Stimulated activated CD4-positive, alpha-beta T cell treated with anti-CD3 and anti-CD28 coated beads, Interleukin-12 subunit alpha, Interleukin-12 subunit beta, amount 100 ng/mL, for 48 hours (primary cell): ENCODE data around the gene FLT4.

Experiments used
- DNase-seq, 3 donors: peaks; one replicate each; pipeline ENCODE4 v3.0.0-alpha.2; 2020; ENCODE audit warnings: low read depth in 2 of 3, low spot score in 1 of 3

The FLT4 gene

GRCh38 chr5:180643191-180643851 lies 6.1 kb downstream of the FLT4 start:
- DNase-seq, result no peak

DNA sequence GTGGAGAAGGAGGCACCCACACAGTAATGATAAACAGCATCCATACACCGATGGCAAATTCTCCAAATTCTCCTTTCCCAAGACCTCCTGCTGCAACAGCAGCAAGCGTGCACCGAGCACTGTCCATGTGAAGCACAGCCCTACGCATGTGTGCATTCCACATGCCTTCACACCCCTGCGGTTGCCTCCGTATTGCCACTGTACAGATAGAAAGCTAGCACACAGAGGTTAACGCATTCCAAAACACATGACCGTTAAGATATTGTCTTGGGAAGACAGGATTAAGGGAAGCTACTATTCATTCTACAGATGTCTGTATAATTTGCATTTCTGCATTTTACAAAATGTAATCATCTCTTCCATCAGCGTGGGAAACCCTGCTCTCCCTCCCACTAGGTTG lies 6.6 kb downstream of the FLT4 start:
- no peak for DNase-seq

GRCh38 chr5:180642181-180642775 lies 7.1 kb downstream of the FLT4 start:
- no peak for DNase-seq

- DNase-seq, result no peak
Measured at GRCh38 chr5:180641566-180641900, 7.9 kb downstream of the FLT4 start.

GRCh38 chr5:180640861-180641565 lies 8.4 kb downstream of the FLT4 start:
- no peak for DNase-seq

DNA sequence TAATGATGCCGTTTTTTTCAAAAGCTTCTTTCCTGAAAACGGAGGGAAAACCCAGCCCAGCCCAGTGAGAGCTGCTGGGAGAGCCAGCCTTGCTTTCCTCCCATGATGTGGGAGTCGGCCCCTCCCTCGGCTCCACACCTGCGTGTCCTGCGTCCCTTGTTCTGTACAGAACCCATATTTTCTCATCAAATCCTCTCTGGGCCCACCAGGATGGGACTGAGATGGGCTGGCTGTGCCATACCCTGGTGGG lies 8.9 kb downstream of the FLT4 start:
- no peak for DNase-seq

DNA sequence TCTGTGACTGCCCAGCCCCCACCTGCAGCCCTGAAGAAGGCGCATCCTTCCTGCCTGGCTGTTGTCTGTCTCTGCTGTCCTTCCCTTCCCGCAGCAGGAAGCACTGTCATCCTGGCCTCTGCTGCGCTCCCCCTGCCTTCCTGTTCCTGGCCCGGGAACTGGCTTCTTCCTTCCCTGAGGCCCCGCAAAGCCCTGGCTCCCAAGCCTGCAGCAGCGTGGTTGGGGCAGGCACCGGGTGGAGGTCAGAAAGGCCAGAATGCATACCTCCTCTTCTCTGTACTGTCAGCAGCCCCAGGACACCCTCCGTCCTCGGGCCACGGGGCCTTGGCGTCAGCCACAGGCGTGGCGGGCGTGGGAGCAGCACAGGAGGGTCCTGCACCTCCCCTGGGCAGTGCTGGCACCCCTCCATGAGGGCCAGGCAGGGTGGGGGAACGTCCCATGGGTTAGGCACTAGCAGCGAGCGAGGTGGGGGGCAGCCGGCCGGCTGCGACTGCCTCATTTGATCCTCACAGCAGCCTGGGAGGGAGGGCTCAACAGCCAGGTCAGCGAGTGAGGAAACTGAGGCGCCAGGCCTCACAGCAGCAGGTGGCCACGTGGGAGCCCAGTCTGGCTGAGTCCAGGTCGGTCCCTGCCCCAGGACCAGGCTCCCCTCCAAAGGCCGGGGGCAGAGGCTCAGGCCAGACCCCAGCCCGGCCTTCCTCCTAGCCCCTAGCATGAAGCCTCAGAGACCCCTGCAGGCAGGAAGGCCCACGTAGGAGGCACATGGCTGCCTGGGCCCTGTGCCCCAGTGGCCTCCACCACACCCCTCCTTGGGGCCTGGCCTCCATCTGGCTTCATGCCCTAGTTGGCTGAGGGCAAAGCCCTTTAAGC lies 9.4 kb downstream of the FLT4 start:
- DNase-seq, result no peak

DNA sequence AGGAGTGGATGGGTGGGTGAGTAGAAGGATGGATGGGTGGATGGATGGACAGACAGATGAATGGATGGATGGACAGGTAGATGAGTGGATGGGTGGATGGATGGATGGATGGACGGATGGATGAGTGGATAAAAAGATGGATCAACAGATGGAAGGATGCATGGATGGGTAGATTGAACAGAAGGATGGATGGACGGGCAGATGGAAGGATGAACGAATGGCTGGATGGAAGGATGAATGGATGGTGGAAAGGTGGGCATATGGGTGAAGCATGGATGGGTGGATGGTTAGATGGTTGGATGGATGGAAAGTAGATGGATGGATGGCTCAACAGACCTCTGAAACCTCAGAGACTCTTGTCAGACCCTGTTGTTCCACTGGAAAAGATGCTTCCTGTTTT lies 10.1 kb downstream of the FLT4 start:
- no peak for DNase-seq

DNA sequence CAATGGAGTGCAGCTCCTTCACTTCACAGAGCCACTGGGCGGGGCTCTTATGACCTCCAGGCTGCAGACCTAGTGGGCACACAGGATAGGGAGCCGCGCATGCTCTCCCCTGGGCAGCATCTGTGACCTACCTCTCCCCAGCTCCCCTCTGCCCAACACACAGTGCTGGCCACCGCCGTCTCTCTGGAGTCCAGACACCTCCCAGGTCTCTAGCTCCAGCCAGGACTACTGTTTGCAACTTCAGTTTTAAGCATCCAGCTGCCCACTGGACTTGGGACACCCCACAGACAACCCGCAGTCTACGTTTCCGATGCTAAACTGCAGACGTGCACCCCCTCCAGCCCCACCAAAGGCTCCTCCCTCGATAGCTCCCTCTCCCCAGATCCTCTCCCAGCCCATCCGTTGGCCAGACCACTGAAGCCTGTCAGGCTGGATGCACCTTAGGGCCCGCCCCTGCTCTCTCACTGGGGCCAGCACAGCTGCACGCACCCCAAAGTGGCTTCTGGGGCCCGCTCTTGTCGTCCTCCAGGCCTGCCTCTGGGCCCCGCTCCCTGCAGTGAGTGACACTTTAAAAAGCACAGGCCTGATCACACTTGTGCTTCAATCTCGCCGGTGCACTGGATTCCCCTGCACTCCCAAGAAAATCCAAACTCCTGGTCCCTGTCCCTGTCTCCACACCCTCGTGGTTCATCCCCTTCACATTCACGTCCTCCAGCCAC lies 11.3 kb downstream of the FLT4 start:
- DNase-seq, result no peak

- no peak for DNase-seq
Measured at GRCh38 chr5:180636403-180637075, 12.9 kb downstream of the FLT4 start.

DNA sequence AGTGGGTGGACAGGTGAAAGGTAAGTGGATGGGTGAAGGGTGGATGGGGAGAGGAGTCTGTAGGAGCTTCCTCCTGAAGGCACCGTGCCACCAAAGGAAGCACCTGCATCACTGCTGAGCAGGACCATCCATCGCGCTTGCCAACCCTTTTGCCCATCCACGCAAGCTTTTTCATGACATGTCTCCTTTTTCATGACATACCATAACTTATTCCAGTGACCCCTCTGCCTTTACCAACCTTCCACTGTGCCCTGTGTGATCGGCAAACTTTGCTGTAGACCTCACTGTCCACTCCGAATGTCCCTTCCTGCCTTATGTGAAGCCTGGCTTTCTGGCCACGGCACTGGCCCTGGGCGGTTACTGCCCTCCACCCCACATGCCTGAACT lies 13.4 kb downstream of the FLT4 start:
- no peak for DNase-seq

- no peak for DNase-seq
Measured at GRCh38 chr5:180633283-180634177, 15.9 kb downstream of the FLT4 start.

DNA sequence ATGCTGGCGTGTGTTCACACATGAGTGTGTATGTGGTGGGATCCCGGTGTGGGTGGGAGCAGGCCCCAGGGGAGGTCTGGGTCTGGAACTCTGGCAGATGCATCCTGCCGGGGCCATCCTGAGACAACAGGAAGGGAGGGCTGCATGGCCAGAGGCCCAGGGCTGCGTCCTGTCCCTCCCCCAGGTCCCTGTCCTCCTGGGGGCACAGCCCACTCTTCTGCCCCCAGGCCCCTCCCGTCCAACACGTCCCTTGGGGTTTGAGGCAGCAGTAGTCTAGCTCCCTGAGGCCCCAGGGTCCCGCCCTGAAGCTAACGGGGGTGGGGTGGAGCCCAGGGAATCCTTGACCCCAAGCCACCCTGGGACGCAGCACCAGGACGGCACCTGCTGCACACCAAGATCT lies 16.6 kb downstream of the FLT4 start:
- no peak for DNase-seq

- DNase-seq, result no peak
Measured at GRCh38 chr5:180631549-180632383, 17.6 kb downstream of the FLT4 start.

- no peak for DNase-seq
Measured at GRCh38 chr5:180630426-180630825, 19.0 kb downstream of the FLT4 start.

- no peak for DNase-seq
Measured at GRCh38 chr5:180629831-180630382, 19.5 kb downstream of the FLT4 start.

DNA sequence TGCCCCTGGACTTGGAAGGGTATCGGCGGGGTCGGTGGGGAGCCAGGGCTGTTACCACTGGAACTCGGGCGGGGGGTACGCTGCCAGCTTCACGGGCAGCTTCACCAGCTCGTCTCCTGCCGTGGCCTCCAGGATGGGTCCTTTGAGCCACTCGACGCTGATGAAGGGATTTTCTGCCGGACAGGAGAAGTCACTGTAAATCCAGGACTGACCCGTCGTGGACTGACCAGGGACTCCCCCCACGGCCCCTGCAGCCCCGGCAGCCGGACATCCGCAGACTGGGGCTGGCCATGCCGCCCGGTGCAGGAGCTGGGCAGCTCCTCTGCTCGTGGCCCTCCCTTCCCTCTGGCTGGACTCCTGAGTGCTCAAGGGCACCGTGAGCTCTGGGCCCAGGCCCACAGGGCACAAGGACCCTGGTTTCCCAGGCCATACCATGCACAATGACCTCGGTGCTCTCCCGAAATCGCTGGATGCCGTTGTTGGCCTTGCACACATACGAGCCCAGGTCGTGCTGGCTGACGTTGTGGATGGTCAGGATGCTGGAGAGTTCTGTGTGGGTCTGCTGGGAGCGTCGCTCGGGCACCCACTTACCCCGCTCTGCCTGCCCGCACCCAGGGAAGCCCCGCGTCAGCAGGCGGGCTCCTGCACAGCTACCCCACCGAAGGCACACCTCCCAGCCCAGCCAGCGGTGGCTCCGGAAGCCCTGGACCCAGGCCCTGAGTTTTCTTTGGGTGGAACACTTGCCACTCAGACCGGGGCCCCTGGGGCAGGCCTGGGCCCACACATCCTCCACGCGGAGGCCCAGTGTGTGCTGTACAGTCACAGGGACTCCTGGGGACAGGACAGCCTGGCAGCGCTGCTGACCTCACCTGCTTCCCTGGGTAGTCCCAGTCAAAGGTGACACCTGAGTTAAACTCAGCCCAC lies 20.3 kb downstream of the FLT4 start:
- no peak for DNase-seq

- DNase-seq, result no peak
Measured at GRCh38 chr5:180628211-180628610, 21.2 kb downstream of the FLT4 start.
